ENCODE data around the gene WFIKKN2. TPM values are rescaled to one million over a fixed set of nuclear protein-coding genes. Genes with fewer than 3 reads are reported as not detected.

WFIKKN2 gene
- total and polyA plus RNA-seq, 2 of the 13 experiments (the other 11 are each of a cell fraction or from before 2014, with no cell fraction given): not detected

DNA sequence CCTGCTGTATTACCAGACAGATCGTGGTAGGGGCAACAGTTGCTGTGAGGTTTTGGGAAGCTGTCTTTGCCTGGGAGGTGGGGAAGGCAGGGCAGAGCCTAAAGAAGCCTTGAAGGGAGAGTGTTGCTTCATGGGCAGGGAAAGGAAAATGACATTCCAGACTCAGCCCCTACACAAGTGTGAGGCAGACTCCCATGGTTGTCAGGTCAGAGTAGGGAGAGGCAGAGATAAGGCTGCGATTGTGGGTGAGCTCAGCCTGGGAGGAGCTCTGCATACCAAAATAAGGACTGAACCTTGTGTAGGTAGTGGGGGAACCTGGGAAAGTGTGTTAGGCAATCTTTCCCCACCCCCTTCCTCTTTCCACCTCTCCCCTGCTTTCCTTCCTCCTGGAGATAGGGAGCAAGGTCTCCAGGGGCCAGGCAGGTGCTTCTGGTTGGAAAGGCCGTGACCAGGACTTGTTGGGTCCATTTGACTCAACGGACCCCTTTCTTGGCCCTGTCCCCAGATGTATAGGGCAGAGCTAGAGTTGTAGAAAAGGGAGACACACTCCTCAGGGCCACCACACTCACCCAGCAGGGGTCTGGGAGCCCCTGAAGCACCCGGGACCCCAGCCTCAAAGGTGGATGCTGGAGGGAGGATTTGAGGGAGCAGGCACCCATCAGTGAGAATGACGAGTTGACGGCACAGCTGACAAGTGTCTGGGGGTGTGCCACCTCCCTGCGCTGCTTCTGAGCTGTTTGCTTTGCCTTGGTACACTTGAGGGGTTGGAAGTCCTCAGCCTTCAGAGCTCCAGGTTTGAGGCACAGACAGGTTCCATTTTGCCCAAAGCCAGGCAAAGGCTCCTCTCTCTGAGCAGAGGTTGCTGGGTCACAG, 49.3 kb downstream of the WFIKKN2 start:
- Histone ChIP-seq H3K9me3 (ENCODE audit: low read length) (peaks cover 4% of the 10 kb centered on the region; the same call in 1 of the 2 replicates), H3K4me1 (ENCODE audit: insufficient read depth, low read length) (peaks cover 69% of the 10 kb centered on the region), H3K36me3 (replicated peaks in 1 of 2; ENCODE audit: control insufficient read depth in 1 of 2, insufficient read depth in 2 of 2, low read length in 2 of 2) (no peaks in the 10 kb centered on the region), H3K9ac (ENCODE audit: insufficient read depth, low read depth, low read length) (peak overlapping the region; percentile 58), H2AFZ (ENCODE audit: low read length) (peak overlapping the region; percentile 45), H3K79me2 (ENCODE audit: insufficient read depth, low read length) (peaks cover 4% of the 10 kb centered on the region), H4K20me1 (ENCODE audit: insufficient read depth, low read length) (no peaks in the 10 kb centered on the region), H3K4me2 (ENCODE audit: low read depth, low read length) (peak overlapping the region; percentile 82), H3K4me3 (replicated peaks in 1 of 3; ENCODE audit: insufficient read depth in 1 of 3, low read depth in 2 of 3, low read length in 3 of 3) (peak overlapping the region; percentile 2 to 54 (median 41); a peak in 4 of 6 replicates), H3K27me3 (ENCODE audit: control insufficient read depth in 1 of 2, insufficient read depth in 2 of 2, low read length in 2 of 2) (no peaks in the 10 kb centered on the region), H3K27ac (ENCODE audit: extremely low read length, insufficient read depth, low read length) (peak overlapping the region; percentile 67)
- BruUV-seq (replicated peaks): no TSS peak
- ATAC-seq (peak; percentile 96), DNase-seq (ENCODE audit: low spot score) (peak; percentile 95), FAIRE-seq (peak; percentile 99)
- WGBS (ENCODE audit: low lambda C conversion rate): 24% methylated on average over 8 of the region's 8 CpGs
- ChIA-PET POLR2A (interaction anchor here (0.7 to 5.4 kb wide), 21 partner anchors 8 to 82 kb away, joined by 3 to 183 read pairs (median 9); partner anchors contain the start of gene TOB1), CTCF (ENCODE audit: low intra/inter-chr PET ratio, low total read pairs) (no interaction called here)
- in situ Hi-C loops (cut with HindIII; ENCODE audit: extremely low pct_ligation_motif_present, low pct_unique_long_range_greater_than_20kb): no loop called here
- intact Hi-C loops (cut with micrococcal nuclease; ENCODE audit: unreplicated experiment): loop anchor here (2.0 kb wide), 1 partner anchor 18 kb away; the partner anchor contains the start of gene TOB1
- TF ChIP-seq EHMT2 (IDR thresholded peaks at IDR 0.05; ENCODE audit: borderline replicate concordance, low read depth, low read length) (no peak), U2AF2 (IDR thresholded peaks at IDR 0.05; ENCODE audit: low read depth, low read length) (no peak), ZBTB7A (CRISPR knock-in tag; IDR thresholded peaks at IDR 0.05) (no peak), ZFP62 (CRISPR knock-in tag; IDR thresholded peaks at IDR 0.05) (no peak), STAT5B (CRISPR knock-in tag; IDR thresholded peaks at IDR 0.05) (no peak), ZNF788 (CRISPR knock-in tag; IDR thresholded peaks at IDR 0.05; ENCODE audit: borderline replicate concordance) (peak; percentile 82; the same call in 1 of the 2 replicates), ZBTB21 (CRISPR knock-in tag; IDR thresholded peaks at IDR 0.05) (no peak), NFKBIZ (CRISPR knock-in tag; IDR thresholded peaks at IDR 0.05) (no peak), RFXANK (CRISPR knock-in tag; IDR thresholded peaks at IDR 0.05) (no peak), FLYWCH1 (CRISPR knock-in tag; IDR thresholded peaks at IDR 0.05) (no peak), SMC3 (IDR thresholded peaks at IDR 0.05; ENCODE audit: low read length) (no peak), ZNF496 (CRISPR knock-in tag; IDR thresholded peaks at IDR 0.05; ENCODE audit: insufficient replicate concordance) (no peak), NONO (IDR thresholded peaks at IDR 0.05) (no peak), NONO (CRISPR knock-in tag; conservative IDR thresholded peaks at IDR 0.05) (peak; percentile 43; the same call in 1 of the 2 replicates), TBX3 (IDR thresholded peaks at IDR 0.05; ENCODE audit: borderline replicate concordance) (no peak), ZNF776 (CRISPR knock-in tag; IDR thresholded peaks at IDR 0.05) (no peak), ELF4 (CRISPR knock-in tag; IDR thresholded peaks at IDR 0.05; ENCODE audit: borderline replicate concordance) (no peak), ZNF264 (CRISPR knock-in tag; IDR thresholded peaks at IDR 0.05) (peak; percentile 29; the same call in 1 of the 2 replicates), SUZ12 (IDR thresholded peaks at IDR 0.05; ENCODE audit: low read depth, low read length) (no peak), PHB2 (IDR thresholded peaks at IDR 0.05; ENCODE audit: partially characterized antibody) (no peak), ETV5 (CRISPR knock-in tag; IDR thresholded peaks at IDR 0.05; ENCODE audit: borderline replicate concordance) (peak; percentile 84; the same call in 1 of the 2 replicates), CHD4 (IDR thresholded peaks at IDR 0.05; ENCODE audit: borderline replicate concordance, low read length) (0 out of 2 replicates have a peak, but pooled peaks have one; percentile 55)
- TF ChIP-seq, protein P1, sequence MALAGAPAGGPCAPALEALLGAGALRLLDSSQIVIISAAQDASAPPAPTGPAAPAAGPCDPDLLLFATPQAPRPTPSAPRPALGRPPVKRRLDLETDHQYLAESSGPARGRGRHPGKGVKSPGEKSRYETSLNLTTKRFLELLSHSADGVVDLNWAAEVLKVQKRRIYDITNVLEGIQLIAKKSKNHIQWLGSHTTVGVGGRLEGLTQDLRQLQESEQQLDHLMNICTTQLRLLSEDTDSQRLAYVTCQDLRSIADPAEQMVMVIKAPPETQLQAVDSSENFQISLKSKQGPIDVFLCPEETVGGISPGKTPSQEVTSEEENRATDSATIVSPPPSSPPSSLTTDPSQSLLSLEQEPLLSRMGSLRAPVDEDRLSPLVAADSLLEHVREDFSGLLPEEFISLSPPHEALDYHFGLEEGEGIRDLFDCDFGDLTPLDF (CRISPR knock-in tag; IDR thresholded peaks at IDR 0.05): no peak
